Measurements from ENCODE around the gene B3GALT6.

Gene B3GALT6

DNA sequence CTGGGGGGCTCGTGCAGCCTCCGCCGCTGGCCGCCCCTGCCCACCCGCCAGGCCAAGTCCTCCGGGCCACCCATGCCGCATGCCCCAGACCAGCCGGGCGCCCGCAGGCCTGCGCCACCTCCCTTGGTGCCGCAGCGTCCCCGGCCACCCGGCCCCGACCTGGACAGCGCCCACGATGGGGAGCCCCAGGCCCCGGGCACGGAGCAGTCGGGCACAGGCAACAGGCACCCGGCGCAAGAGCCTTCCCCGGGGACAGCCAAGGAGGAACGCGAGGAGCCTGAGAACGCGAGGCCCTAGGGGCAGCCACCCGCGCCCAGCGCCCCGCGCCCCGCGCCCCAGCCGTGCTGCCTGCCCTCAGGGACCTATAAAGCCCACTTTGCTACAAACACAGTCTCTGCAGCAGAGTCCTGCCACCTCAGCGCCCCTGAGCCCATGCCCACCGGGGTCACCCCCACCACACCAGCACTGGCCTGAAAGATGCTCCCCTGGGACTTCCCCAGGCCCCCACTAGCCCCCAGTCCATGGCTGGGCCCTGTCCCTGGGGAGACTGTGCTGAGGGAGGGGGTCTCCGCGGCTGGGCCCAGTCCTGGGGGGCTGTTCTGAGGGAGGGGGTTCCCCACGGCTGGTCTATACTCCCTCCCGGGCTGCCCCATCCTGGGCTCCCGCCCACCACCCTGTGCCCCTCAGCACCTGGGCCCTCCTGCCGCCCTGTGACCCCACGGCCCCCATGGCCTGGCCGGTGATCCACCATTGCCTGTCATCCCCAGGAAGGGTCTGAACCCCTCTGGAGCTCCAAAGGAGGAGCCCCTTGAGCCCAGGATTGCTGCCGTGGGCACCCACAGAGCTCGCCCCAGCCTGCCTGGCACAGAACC lies 34.2 kb upstream of the B3GALT6 start:
- DNase-seq = no peak
- TF ChIP-seq GATA1 (IDR thresholded peaks at IDR 0.05; ENCODE audit: low read depth, low read length) = no peak
- TF ChIP-seq POLR2A (IDR thresholded peaks at IDR 0.05; ENCODE audit: low read length) = no peak

DNA sequence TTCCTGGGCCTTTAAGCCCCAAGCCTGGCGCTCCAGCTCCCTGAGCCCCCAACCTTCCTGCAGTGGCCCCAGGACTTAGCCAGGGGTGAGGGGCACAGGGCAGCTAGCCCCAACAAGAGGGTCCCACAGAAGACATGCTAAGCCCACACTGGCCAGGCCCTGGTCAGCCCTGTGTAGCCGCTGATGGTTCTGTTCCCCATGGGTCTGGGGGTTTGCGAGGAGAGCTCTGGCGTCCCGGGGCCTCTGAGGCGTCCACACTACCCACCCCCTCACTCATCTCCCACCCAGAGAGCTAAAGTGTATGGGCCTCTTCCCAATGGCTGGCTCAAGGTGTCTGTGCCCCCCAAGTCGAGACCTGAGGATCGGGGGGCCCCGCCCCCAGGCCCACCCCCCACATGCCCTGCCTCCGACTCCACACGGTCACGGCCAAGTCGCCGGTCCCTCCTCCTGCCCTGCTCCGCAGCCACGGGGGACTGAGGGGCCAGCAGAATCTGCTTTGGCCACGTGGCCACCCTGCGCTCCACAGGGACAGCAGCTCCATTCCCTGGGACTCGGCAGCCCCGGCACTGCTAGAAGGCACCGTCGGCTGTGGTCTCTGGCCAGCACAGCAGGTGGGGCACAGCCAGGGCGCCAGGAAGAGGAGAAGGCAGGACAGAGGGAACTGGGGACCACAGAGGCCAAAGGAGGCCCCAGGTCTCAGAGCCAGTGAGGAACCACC lies 33.5 kb upstream of the B3GALT6 start:
- TF ChIP-seq POLR2A (IDR thresholded peaks at IDR 0.05; ENCODE audit: low read length) = no peak
- TF ChIP-seq GATA1 (IDR thresholded peaks at IDR 0.05; ENCODE audit: low read depth, low read length) = no peak
- DNase-seq = no peak

DNA sequence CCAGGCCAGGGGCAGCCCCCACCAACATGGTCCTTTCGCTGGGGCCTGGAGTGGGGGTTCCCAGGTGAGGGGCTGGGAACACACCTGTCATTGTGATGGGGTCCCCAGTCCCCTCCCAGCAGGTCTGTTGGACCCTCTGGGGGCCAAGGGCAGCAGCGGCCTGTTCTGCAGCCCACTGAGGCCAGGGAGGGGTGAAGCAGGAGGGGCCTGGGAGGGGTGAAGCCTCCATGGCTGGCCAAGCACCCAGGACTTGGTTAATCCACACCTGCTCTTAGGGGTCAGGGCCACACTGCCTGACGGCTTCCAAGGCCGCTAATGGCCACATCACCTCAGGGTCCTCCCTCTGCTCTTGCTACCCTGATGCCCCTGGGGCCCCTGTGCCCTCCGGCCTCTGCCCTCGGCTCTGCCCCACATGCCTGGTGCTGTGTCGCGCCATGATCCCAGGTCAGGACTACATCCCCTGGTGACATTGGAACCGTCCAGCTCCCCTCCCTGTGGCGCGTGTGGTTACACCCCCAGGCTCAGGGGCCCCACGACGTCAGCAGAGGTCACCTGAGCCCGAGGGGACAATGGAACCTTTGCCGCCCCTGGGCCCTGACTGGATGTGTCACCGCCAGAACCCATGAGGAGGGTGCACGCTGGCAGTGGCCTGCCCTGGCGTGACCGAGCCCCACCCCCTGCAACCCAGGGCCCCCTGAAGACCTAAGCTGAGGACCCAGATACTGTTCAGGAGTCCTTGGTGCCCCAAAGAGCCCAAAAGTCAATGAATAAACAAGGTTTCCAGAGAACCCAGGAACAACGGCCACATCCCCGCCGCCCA lies 32.7 kb upstream of the B3GALT6 start:
- TF ChIP-seq POLR2A (IDR thresholded peaks at IDR 0.05; ENCODE audit: low read length) (no peak), GATA1 (IDR thresholded peaks at IDR 0.05; ENCODE audit: low read depth, low read length) (no peak)
- no peak for DNase-seq

DNA sequence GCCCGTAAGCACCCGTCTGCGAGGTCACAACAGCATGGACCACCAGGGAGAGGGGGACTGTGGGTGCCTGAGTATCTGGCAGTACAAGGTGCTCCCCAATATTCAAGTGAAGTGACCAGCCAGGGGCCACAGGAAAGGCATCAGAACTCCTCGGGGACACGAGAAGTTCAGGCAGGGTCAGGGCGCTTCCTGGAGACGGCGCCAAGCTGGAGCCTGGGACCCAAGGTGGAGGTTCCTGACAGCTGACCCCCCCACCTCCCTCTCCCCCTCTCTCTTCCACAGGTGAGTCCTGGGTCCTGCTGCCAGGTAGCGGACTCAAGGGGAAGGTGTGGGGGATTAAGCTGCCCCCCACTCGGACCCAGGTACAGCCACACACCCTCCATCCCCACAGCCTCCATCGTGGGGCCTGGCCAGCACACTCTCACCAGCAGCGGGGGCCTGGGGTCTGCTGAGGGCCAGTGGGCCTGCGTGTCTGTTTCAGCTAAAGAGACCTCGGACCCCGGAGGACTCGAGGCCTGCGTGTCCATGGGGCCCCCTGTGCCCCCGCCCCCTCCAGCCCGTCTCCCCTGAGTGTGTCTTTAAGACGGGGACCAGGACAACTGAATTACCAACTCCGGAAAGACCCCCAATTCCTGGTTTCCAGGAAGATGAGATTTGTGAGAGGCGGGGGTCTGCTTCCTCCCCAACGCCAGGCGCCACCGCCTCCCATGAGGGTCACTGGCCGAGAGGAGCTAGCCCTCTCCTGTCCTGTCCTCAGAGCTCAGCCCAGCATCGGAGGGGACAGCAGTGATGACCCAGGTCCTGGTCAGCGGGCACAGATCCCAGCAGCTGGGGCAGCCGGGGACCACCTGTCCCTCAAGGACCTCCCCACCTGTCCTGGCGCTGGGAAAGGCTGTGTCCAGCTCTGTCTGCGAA lies 31.8 kb upstream of the B3GALT6 start:
- TF ChIP-seq POLR2A (IDR thresholded peaks at IDR 0.05; ENCODE audit: low read length) = no peak
- no peak for TF ChIP-seq GATA1 (IDR thresholded peaks at IDR 0.05; ENCODE audit: low read depth, low read length)
- DNase-seq = no peak

DNA sequence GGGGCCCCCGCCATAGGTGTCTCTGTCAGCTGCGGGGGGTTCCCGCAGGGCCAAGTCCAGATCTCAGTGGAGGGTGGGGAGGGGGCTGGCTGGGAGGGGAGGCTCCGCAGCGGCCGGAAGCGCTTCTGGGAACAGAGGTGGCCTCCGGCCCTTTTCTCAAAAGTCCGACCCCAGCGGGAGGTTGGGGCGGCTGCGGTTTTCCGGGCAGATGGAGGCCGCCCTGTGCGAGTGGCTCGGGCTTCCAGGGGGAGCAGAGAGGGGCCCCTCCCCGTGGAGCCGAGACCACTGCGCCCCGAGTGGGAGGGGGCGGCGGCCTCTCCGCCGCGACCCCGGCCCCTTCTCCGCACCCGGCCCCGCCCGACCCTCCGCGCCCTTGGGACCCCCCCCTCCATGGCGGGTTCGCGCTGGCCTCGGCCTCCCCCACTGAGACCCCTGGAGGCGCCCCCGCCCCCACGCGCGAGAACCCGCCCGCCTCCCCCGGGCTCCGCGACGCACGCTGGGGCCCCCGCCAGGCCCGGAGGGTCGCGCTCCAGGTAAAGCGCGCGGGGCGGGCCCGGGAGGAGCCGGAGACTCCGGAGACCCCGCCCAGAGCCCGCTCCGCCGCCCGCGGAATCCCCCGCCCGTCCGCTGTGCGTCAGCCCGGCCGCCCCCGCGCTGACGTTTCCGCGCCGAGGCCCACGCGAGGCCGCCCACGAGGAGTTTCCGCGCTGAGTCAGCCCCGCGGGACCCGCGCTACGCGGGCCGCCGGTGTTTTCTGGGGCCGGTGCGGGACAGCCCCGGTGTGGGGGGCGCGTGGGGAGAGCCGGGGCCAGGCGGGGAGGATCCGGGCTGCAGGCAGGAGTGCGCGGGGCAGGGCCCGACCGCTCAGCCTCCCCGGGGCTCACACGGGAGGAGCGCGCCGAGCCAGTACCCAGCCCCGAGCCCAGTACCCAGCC lies 30.9 kb upstream of the B3GALT6 start:
- TF ChIP-seq GATA1 (IDR thresholded peaks at IDR 0.05; ENCODE audit: low read depth, low read length) = no peak
- no peak for TF ChIP-seq POLR2A (IDR thresholded peaks at IDR 0.05; ENCODE audit: low read length)
- no peak for DNase-seq

DNA sequence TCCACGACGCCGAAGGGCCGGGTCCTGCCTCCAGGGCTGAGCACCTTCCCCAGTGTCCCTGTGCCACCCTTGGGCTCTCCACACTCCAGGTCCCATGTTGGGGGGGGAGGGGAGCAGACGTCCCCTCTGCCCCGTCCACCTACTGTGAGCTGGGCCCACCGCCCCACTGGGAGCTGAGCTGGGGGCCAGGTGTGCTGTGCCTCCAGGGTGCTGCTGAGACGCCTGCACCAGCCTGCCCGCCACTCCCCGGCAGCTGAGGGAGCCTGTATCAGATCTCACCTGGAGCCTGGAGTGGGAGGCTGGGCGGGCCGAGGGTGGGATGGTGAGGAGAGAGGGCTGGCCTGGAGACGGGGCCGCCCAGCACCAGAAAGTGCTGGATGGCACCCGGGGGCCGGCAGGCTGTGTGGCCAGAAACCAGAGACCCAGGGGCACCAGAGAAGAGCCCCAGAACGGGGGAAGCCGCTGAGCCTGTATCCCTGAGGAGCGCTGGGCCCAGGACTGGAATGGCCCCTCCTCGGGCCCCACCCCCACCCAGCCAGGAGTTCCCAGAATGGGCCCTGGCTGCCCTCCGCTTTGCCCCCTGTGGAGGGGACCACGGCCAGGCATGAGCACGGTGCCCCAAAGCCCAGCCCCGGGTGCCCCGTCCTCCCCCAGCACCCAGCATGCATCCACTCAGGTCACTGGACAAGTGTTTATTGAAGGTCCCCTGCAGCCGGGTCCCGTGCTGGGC lies 29.0 kb upstream of the B3GALT6 start:
- TF ChIP-seq POLR2A (IDR thresholded peaks at IDR 0.05; ENCODE audit: low read length) = no peak
- no peak for TF ChIP-seq GATA1 (IDR thresholded peaks at IDR 0.05; ENCODE audit: low read depth, low read length)
- no peak for DNase-seq

DNA sequence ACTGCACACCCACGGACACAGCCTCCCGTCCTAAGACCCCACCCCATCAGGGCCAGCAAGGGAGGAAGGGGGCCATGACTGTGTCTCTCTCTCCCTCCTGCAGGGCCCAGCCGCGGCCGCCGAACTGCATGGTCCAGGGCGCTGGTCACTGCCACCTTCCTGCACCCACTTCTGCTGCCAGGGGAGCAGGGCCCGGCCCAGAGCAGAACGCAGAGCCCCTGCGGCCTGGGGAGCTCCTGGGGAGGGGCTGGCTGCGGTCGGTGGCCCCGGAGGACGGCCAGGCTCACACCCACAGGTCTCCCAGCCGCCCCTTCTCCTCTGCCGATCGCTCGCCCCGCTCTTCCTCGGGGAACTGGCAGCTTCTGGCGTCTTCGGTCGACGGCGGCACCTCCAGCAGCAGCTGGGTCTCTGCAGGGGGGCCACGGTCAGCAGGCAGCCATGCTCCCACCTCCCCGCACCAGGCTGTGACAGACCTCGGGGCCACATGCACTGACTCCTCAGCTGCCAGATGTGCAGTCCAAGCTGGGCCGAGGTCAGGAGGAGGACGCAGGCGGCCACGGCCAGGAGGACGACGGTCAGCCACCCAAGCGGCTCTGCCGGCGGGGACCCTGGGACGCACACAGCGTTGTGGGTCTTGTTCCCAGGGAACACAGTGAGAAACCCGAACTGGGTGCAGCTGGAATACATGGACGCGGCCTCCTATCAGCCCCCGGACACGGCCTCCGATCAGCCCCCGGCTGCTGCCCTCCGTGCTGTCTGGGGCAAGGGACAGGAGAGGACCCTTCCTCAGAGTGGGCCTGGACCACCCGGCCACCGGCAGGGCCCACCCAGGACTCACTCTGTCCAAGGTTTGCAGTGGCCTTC lies 28.2 kb upstream of the B3GALT6 start:
- TF ChIP-seq POLR2A (IDR thresholded peaks at IDR 0.05; ENCODE audit: low read length) (no peak), GATA1 (IDR thresholded peaks at IDR 0.05; ENCODE audit: low read depth, low read length) (no peak)
- no peak for DNase-seq

DNA sequence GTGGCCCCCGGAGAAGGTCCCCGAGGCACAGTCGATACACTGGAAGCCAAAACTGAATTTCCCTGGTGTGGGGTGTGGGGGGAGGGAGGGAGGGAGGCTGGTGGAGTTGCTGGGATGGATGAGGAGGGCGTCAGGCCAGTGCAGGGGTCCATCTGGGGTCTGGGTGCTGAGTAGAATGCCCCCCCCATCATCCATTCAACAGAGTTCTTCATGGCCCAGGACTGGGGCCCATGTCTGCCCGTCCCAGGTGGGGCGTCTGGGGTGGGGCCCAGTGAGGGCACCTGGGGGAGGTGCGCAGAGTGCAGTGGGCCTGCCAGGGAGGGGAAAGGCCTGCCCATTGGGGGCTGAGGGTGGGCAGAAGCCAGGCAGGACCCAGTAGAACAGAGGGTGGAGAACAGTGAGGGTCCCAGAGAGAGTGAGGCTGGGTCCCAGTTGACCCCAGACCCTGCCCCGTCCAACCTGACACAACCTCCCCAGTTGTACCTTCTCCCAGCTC lies 27.6 kb upstream of the B3GALT6 start:
- no peak for DNase-seq
- TF ChIP-seq GATA1 (IDR thresholded peaks at IDR 0.05; ENCODE audit: low read depth, low read length) (no peak), POLR2A (IDR thresholded peaks at IDR 0.05; ENCODE audit: low read length) (no peak)

DNA sequence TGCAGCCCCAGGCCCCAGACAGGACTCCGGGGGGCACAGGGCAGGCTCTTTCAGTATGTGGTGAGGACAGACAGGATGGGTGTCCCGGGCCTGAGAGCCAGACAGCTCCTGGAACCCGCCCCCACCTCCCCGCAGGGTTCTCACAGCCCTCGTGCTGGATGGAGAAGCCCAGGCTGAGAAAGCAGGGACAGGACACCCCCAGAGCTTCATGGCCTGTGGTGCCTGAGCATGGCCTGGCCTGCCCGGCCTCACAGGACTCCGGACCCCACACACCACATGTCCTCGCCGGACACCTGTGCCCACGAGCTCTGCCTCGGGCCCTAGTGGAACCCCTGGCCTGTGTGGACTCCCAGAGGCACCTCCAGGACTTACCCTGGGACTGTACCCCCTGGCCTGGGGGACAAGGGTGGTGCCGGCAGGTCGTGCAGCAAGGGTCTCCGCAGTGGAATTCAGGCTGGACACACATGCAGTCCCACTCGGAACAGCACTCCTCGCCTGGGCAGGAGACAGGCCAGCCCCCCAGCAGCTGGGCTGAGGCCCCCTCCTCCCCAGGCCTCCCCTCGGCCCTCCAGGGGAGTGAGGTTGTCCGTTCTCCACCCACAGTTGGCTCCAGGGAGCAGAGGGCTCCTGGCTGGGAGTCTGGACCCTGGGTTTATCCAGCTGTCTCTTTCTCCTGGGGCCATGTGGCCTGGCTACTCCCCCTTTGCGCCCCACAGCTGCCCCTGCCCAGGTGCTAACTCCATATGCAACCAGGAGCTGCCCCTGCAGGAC lies 26.9 kb upstream of the B3GALT6 start:
- TF ChIP-seq POLR2A (IDR thresholded peaks at IDR 0.05; ENCODE audit: low read length) = no peak
- DNase-seq = no peak
